Left forelimb (tissue), 1 donor: ENCODE results near the gene LRP8.
A peak's percentile ranks its signal among the peaks of the same experiment; 100 is the strongest.

Source experiments
- DNase-seq: peaks from one replicate; pipeline ENCODE4 v3.0.0-alpha.2; 2018; ENCODE audit warnings: low spot score

Gene LRP8

GRCh38 chr1:53340660-53341520 lies 13.0 kb upstream of the LRP8 start:
- peak; percentile 18 for DNase-seq

GRCh38 chr1:53339736-53340635 lies 12.1 kb upstream of the LRP8 start:
- DNase-seq: peak; percentile 26

DNA sequence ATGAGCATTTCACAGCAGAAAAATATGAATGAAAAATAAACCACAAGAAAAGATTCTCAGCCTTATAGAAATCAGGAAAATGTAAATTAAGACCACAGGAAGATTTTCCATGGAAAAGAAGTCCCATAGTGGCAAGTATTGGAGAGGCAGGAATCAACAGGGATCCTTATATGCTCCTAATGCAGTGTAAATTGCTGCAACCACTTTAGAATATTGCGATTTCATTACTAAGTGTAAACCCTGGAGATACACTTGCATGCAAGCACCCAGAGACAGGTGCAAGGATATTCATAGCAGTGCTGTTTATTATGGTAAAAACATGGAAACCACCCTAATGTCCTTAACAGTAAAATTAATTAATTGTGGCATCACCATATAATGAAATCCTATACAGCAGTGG lies 10.6 kb upstream of the LRP8 start:
- no peak for DNase-seq

GRCh38 chr1:53337499-53337898 lies 9.6 kb upstream of the LRP8 start:
- DNase-seq: no peak

- no peak for DNase-seq
Measured at GRCh38 chr1:53336146-53336545, 8.3 kb upstream of the LRP8 start.

GRCh38 chr1:53335661-53336060 lies 7.8 kb upstream of the LRP8 start:
- DNase-seq: no peak

DNA sequence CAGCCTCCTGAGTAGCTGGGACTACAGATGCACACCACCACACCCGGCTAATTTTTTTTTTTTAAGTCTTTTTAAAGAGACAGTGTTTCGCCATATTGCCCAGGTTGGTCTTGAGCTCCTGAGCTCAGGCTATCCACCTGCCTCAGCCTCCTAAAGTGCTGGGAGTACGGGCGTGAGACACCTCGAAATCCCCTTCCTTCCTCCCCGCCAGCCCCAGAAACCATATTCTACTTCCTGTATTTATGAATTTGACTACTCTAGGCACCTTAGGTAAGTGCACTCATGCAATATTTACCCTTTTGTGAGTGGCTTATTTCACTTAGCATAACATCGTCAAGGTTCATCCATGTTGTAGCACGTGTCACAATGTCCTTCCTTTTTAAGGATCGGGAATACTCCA lies 6.9 kb upstream of the LRP8 start:
- DNase-seq: peak; percentile 17

DNA sequence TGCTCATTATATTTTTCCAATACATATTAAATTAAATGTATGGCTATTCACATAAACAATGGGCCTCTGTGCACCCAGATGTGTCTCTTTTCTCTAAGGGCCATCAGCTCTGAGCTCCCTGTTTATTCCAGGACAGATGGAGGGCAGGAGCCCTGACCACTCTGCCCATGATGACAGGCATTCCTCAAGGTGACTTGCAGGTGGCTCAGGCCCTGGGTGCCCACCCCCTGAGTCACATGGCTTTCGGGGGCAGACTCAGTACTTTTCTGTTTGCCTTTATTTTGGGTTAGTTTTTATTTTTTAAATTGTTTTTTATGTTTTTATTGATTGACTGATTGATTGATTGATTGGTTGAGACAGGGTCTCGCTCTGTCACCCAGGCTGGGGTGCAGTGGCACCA lies 6.4 kb upstream of the LRP8 start:
- DNase-seq: no peak

DNA sequence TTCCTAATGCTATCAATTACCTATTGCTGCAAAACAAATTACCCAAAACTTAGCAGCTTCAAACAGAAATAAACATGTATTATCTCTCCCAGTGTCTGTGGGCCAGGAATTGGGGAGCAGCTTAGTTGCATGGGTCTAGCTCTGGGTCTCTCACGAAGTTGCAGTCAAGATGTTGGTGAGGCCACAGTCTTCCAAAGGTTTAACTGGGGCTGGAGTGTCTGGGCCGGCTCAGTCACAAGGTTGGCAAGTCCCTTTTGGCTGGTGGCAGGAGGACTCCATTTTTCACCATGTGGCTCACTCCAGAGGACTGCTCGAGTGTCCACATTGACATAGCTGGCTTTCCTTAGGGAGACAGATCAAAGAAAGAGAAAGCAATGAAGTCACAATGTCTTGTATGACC lies 5.0 kb upstream of the LRP8 start:
- peak; percentile 18 for DNase-seq

GRCh38 chr1:53332186-53332564 lies 4.3 kb upstream of the LRP8 start:
- DNase-seq: peak; percentile 30

GRCh38 chr1:53331446-53332185 lies 3.7 kb upstream of the LRP8 start:
- DNase-seq: peak; percentile 55

- DNase-seq: peak; percentile 40
Measured at GRCh38 chr1:53330819-53331218, 2.9 kb upstream of the LRP8 start.

DNA sequence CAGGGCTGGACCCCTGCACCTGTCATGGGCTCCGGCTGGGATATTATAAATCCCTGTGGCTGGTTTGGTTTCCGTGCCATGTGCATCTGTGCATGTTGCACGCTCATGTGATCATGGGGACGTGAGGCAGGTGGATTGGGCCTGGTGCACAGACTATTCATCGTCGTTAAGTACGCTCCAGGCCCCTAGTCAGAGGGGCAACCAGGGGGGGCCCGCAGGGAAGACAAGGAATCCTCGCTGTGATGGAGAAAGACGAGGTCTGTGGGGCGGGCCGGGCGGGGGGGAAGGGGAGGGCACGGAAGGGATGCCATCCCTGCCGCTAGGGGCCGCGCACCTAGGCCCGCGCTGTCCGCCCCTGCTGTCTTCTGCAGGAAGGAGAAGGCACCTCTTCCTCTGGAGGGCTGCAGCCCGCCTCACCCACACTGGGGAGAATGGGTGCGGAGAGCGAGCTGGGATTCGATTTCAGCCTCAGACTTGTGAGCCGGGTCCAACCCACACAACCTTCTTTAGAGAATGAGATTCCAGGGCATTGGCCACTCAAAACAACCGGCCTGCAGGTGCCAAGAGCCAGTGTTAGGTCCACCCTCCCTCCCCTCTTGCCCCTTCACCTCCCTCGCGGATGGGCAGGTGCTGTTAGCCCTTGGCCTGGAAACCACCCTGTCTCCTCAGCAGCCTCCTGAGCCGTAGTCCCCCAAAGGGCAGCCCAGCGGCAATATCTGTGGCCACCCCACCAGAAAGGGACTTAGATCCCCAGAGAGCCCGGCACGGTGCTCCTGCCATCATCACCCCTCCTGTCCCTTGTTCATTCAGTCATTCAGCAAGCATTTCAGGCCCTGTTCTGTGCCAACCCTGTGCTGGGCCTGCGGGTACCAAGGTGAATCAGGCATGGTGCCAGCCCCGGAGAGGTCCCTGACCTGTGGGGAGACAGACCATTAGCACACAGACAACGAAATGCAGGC lies 950 bp upstream of the LRP8 start:
- DNase-seq: peak; percentile 55

- DNase-seq: no peak
Measured at GRCh38 chr1:53327182-53327913, 522 bp downstream of the LRP8 start.

DNA sequence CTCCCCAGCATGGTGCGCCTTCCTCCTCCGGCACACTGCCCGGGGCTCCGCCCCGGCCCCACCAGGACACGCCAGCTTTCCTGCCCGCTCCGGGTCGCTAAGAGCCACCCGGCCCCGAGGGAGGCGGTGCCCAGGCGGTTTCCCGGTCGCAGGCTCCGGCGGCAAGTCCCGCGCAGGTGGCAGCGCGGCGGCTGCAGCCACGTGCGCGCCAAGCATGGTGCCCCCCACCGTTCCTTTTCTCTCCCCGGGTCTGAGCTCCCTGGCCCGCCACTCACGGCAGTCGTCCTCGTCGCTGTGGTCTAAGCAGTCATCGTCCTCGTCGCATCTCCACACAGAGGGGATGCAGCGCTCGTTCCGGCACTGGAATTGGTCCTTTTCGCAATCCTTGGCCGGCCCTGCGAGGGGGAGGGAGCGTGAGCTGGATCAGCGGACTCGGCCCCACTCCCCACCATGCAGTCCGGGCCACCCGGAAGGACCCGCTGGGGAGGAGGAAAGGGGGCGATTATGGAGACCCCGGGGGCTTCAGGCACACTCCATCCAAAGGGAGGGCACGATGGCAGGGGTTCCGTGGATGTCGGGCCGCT lies 1.2 kb downstream of the LRP8 start:
- DNase-seq: no peak

- DNase-seq: no peak
Measured at GRCh38 chr1:53326088-53326597, 1.7 kb downstream of the LRP8 start.

DNA sequence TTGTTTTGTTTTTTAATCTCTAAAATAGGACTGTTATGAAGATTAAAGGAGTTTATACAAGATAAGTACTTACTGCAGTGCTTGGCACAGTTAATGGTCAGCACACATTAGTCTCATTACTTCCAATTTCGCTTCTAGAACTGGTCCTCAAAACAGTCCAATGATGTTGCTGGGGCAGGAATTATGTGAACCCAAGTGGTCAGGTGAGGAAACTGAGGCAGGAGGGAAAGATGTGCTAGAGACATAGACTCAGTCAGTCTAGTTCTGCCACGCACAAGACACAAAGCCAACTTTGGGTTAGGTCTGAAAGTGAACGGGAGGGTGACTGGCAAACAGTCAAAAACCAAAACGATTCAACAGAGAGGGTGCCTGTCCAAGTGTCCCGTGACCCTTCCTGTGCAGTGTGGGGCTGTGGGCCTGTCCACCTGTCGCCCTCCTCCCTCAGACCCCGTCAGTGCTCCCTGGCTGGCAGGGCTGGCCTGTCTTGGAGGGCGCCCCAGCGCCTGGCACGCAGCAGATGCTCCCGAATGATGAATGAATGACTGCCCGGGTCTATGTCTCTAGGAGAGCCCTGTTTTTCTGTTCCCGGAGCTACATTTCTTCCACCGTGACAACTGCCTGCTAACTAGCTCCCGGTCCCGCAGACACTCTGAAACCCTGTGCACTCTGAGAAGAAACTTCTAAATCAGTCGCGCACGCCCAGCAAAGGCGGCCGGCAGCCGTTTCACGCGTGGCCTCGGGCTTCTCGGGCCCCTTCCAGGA lies 2.4 kb downstream of the LRP8 start:
- no peak for DNase-seq

GRCh38 chr1:53324728-53325297 lies 3.1 kb downstream of the LRP8 start:
- DNase-seq: no peak

GRCh38 chr1:53324321-53324720 lies 3.5 kb downstream of the LRP8 start:
- DNase-seq: no peak
